Measurements from ENCODE around the gene PCSK2.

GRCh38 chr20:17210387-17210786 lies 16.5 kb upstream of the PCSK2 start:
- no peak for TF ChIP-seq CTCF (IDR thresholded peaks at IDR 0.05; ENCODE audit: low read depth, low read length, poor library complexity, severe bottlenecking)
- TF ChIP-seq EZH2phosphoT487 (IDR thresholded peaks at IDR 0.05; ENCODE audit: borderline replicate concordance, low read length), result no peak
